Nephron progenitor cell (in vitro differentiated cells): ENCODE data around the gene C1orf52.

Experiments
- DNase-seq: peaks from one replicate; pipeline ENCODE4 v3.0.0; 2021
- H3K27ac Mint-ChIP-seq: 2 replicates; pipeline ENCODE4 v1.8.0; 2021; ENCODE audit warnings: mild to moderate bottlenecking, moderate library complexity, mixed read lengths
- H3K27me3 Mint-ChIP-seq: 2 replicates; pipeline ENCODE4 v1.8.0; 2021; ENCODE audit warnings: mild to moderate bottlenecking, low read depth, mixed read lengths; ENCODE audit not compliant: poor library complexity
- H3K36me3 Mint-ChIP-seq: 2 replicates; pipeline ENCODE4 v1.8.0; 2021; ENCODE audit warnings: low read depth, mixed read lengths
- H3K4me1 Mint-ChIP-seq: 2 replicates; pipeline ENCODE4 v1.8.0; 2021; ENCODE audit warnings: mixed read lengths
- H3K4me3 Mint-ChIP-seq: 2 replicates; pipeline ENCODE4 v1.8.0; 2021; ENCODE audit warnings: mild to moderate bottlenecking, moderate library complexity, mixed read lengths
- H3K9me3 Mint-ChIP-seq: 2 replicates; pipeline ENCODE4 v1.8.0; 2021; ENCODE audit warnings: mild to moderate bottlenecking, moderate library complexity, mixed read lengths
- CTCF ChIP-seq: fragments of 200-600 bp; sonication (generic); IDR thresholded peaks from 2 replicates; pipeline ENCODE4 v1.5.0; 2021; ENCODE audit warnings: antibody characterized with exemption

The C1orf52 gene

GRCh38 chr1:85300140-85300539 is 40.7 kb upstream of the C1orf52 start:
- Mint-ChIP-seq H3K27me3 (peaks cover 10% of the 10 kb centered on the region), H3K9me3 (no peaks in the 10 kb centered on the region), H3K36me3 (no peaks in the 10 kb centered on the region), H3K27ac (no peak overlapping the region), H3K4me1 (peaks cover 21% of the 10 kb centered on the region), H3K4me3 (no peak overlapping the region)
- no peak for DNase-seq
- no peak for TF ChIP-seq CTCF

DNA sequence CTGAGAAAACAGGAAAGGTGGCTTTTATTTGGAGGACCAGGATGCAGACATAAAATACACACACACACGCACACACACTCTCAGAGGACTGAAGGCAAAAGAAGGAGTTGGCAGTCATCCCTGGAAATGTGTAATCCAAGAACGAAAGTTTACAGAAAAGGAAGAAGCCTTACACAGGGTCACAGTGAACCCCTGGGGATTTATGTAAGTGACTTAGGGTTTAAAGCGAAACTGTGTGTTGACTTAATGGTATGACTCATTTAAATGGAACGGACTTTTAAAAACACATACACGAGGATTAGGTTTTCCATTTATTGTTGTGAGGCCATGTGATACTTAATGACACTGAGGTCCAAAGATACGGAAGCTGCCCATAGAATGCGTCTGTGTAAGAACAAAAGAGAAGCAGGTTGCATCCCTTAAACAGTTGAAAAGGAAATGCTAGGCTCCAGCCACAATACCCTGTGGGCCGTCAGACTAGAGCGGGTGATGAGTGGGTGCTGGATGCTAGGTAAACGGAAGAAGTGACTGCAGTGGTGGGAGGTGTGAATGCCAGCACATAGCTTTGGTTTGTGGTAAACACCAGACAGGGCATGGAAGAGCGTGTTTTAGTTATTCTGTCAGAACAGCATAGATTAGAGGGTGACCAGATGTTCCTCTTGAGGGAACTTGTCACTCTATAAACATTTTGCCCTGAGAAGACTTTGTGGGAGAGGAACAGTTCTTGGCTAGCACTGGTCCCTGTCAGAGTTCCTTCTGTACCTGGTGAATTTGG is 38.6 kb upstream of the C1orf52 start:
- Mint-ChIP-seq H3K27me3 (peaks cover 10% of the 10 kb centered on the region), H3K4me1 (peaks cover 32% of the 10 kb centered on the region), H3K9me3 (no peaks in the 10 kb centered on the region), H3K4me3 (no peak overlapping the region), H3K27ac (peak overlapping the region; percentile 28), H3K36me3 (no peaks in the 10 kb centered on the region)
- no peak for TF ChIP-seq CTCF
- no peak for DNase-seq

GRCh38 chr1:85297538-85297854 is 38.0 kb upstream of the C1orf52 start:
- H3K27me3 Mint-ChIP-seq: peaks cover 10% of the 10 kb centered on the region
- no peaks in the 10 kb centered on the region for H3K9me3 Mint-ChIP-seq
- no peak for TF ChIP-seq CTCF
- H3K27ac Mint-ChIP-seq: peak overlapping the region; percentile 16
- H3K4me1 Mint-ChIP-seq: peaks cover 32% of the 10 kb centered on the region
- no peaks in the 10 kb centered on the region for H3K36me3 Mint-ChIP-seq
- DNase-seq: no peak
- H3K4me3 Mint-ChIP-seq: no peak overlapping the region

DNA sequence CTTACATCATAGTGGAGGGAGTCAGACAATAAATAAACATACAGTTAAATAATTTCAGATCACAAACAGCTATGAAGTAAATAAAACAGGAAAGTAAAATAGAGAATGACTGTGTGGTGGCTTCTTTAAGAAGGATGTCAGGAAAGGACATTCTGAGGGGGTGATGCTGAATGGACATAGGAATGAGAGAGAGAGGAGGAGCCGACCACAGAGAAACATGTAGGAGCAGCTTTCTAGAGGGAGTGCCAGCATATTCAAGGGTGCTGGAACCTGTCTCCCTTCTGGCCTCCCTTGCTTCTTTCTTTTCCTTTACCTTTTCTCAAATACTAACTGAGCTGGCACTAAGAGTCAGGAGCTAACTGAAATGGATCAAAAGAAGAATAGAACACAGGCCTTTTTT is 37.5 kb upstream of the C1orf52 start:
- Mint-ChIP-seq H3K4me1 (peaks cover 32% of the 10 kb centered on the region), H3K4me3 (no peak overlapping the region), H3K9me3 (no peaks in the 10 kb centered on the region), H3K27ac (no peak overlapping the region), H3K36me3 (no peaks in the 10 kb centered on the region), H3K27me3 (peaks cover 12% of the 10 kb centered on the region)
- TF ChIP-seq CTCF: no peak
- DNase-seq: no peak

DNA sequence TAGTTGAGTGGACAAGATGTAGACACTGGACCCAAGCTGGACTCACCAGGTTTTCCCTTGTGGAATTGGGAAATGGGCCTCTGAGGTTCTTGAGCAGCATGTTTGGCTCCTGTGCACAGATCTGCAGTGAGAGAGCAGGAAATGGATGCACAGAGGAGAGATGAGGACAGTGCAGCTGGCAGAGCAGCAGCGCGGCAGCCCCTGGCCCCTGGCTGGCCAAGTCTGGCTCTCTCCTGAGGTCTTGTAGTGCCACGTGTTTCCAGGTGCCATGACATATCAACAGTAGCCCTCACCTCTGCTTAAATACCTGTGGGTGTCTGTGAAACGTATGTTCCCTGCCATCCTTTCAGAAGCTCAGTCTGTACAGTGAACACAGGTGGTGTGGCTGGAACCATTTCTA is 36.2 kb upstream of the C1orf52 start:
- H3K27me3 Mint-ChIP-seq: peaks cover 10% of the 10 kb centered on the region
- no peak for TF ChIP-seq CTCF
- H3K4me3 Mint-ChIP-seq: no peak overlapping the region
- H3K4me1 Mint-ChIP-seq: peaks cover 32% of the 10 kb centered on the region
- DNase-seq: no peak
- H3K27ac Mint-ChIP-seq: no peak overlapping the region
- H3K9me3 Mint-ChIP-seq: no peaks in the 10 kb centered on the region
- H3K36me3 Mint-ChIP-seq: no peaks in the 10 kb centered on the region

DNA sequence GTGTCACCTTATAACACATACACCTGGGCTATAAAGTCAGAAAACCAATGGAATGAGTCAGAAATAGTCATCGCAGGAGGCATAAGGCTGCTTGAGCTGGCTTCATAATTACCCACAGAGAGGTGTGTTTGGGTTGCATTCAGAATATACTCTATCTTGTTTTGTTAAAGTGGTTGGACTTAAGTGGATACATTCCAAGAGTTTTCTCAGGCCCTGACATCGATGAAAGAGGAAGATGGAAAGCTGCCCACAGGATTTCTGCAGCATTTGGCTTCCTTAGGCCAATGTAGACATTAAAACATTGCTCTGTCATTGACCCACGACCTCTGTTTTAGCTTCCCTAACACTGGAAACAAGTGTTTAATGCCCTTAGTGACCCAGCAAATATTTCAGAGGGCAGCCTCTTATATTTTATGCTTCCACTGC is 35.6 kb upstream of the C1orf52 start:
- no peak for DNase-seq
- Mint-ChIP-seq H3K36me3 (no peaks in the 10 kb centered on the region), H3K27me3 (peaks cover 8% of the 10 kb centered on the region), H3K4me1 (peaks cover 32% of the 10 kb centered on the region), H3K27ac (no peak overlapping the region), H3K4me3 (no peak overlapping the region), H3K9me3 (no peaks in the 10 kb centered on the region)
- no peak for TF ChIP-seq CTCF
